IMR-90 (cell line): Measurements from ENCODE around the gene THUMPD2. TPM values are rescaled to one million over a fixed set of nuclear protein-coding genes. Genes with fewer than 3 reads are reported as not detected.

Source experiments
- ATAC-seq: fragments of 200-7000 bp; cut with Tn5 transposase; 2 replicates; pipeline ENCODE4 v1.9.1; 2020; ENCODE audit warnings: low read depth, mild to moderate bottlenecking, moderate library complexity
- BruUV-seq: library from RNA; stranded (reverse); fragments of 400-500 nt; replicated peaks from 2 replicates; lab custom pipeline; 2021; lab: Mats Ljungman, UMichigan
- CTCF ChIA-PET: fragments of 300-600 bp; formaldehyde crosslinking; extraction: SDS; loops from one replicate; lab custom pipeline; 2021; ENCODE audit warnings: antibody characterized with exemption; lab: Yijun Ruan, JAX
- POLR2A ChIA-PET: fragments of 300-600 bp; sonication (Branson Sonifier 250); formaldehyde crosslinking; loops from one replicate; lab custom pipeline; 2022; ENCODE audit warnings: antibody characterized with exemption; ENCODE audit not compliant: unreplicated experiment; lab: Charles Lee
- DNase-seq: peaks from one replicate; pipeline ENCODE4 v3.0.0; 2013
- H2AFZ ChIP-seq: replicated peaks from 2 replicates; pipeline ENCODE3; 2013; ENCODE audit warnings: low read length, mild to moderate bottlenecking; ENCODE audit not compliant: poor library complexity
- H2AK5ac ChIP-seq: 2 replicates; pipeline ENCODE4 v1.6.1; 2013; ENCODE audit warnings: low read depth, low read length, inconsistent platforms
- H2AK9ac ChIP-seq: replicated peaks from 2 replicates; pipeline ENCODE3; 2013; ENCODE audit warnings: mild to moderate bottlenecking, low read depth, low read length, moderate library complexity; ENCODE audit not compliant: poor library complexity
- H2BK120ac ChIP-seq: 2 replicates; pipeline ENCODE4 v1.6.1; 2013; ENCODE audit warnings: low read depth, low read length, inconsistent platforms
- H2BK15ac ChIP-seq: 3 replicates; pipeline ENCODE4 v1.6.1; 2013; ENCODE audit warnings: low read depth, low read length, inconsistent platforms
- H2BK20ac ChIP-seq: 2 replicates; pipeline ENCODE4 v1.6.1; 2013; ENCODE audit warnings: low read depth, mild to moderate bottlenecking, inconsistent platforms, low read length, moderate library complexity
- H2BK5ac ChIP-seq: 2 replicates; pipeline ENCODE4 v1.6.1; 2013; ENCODE audit warnings: mild to moderate bottlenecking, low read depth, low read length, inconsistent platforms; ENCODE audit not compliant: poor library complexity, severe bottlenecking
- H3K14ac ChIP-seq: replicated peaks from 2 replicates; pipeline ENCODE4 v1.6.1; 2013; ENCODE audit warnings: low read depth, low read length, inconsistent platforms
- H3K18ac ChIP-seq: 2 replicates; pipeline ENCODE4 v1.6.1; 2013; ENCODE audit warnings: low read depth, low read length, control low read depth
- H3K23ac ChIP-seq: 2 replicates; pipeline ENCODE4 v1.6.1; 2013; ENCODE audit warnings: low read depth, low read length, inconsistent platforms
- H3K27ac ChIP-seq: 2 replicates; pipeline ENCODE4 v1.5.1; 2013; ENCODE audit warnings: mild to moderate bottlenecking, control low read depth, low read length; ENCODE audit not compliant: insufficient read depth
- H3K27me3 ChIP-seq: 2 replicates; pipeline ENCODE4 v1.6.1; 2013; ENCODE audit warnings: low read length; ENCODE audit not compliant: control insufficient read depth, insufficient read depth
- H3K36me3 ChIP-seq: 2 replicates; pipeline ENCODE4 v1.6.1; 2013; ENCODE audit warnings: low read length, mixed read lengths; ENCODE audit not compliant: control insufficient read depth, insufficient read depth
- H3K4ac ChIP-seq: 2 replicates; pipeline ENCODE4 v1.6.1; 2013; ENCODE audit warnings: low read depth, low read length, inconsistent platforms
- H3K4me1 ChIP-seq: 2 replicates; pipeline ENCODE4 v1.6.1; 2013; ENCODE audit warnings: low read length, mixed read lengths; ENCODE audit not compliant: control insufficient read depth, insufficient read depth
- H3K4me2 ChIP-seq: 2 replicates; pipeline ENCODE4 v1.6.1; 2013; ENCODE audit warnings: low read depth, mild to moderate bottlenecking, control low read depth, low read length, moderate library complexity
- H3K4me3 ChIP-seq: 2 replicates; pipeline ENCODE4 v1.5.1; 2013; ENCODE audit warnings: low read depth, mild to moderate bottlenecking, control low read depth, low read length, moderate library complexity; ENCODE audit not compliant: insufficient read depth
- H3K56ac ChIP-seq: 2 replicates; pipeline ENCODE4 v1.6.1; 2013; ENCODE audit warnings: low read length, inconsistent platforms; ENCODE audit not compliant: insufficient read depth; ENCODE audit errors: extremely low read depth
- H3K79me1 ChIP-seq, 2 experiments: 2 replicates each; pipeline ENCODE4 v1.6.1; 2013; ENCODE audit warnings: low read length in 2 of 2, inconsistent platforms in 1 of 2, low read depth in 1 of 2
- H3K9ac ChIP-seq: 2 replicates; pipeline ENCODE4 v1.6.1; 2013; ENCODE audit warnings: low read depth, low read length, control low read depth
- H3K9me1 ChIP-seq: 2 replicates; pipeline ENCODE4 v1.6.1; 2013; ENCODE audit warnings: low read length, inconsistent platforms; ENCODE audit not compliant: insufficient read depth
- H3K9me3 ChIP-seq: 2 replicates; pipeline ENCODE4 v1.6.1; 2013; ENCODE audit warnings: low read length; ENCODE audit not compliant: control insufficient read depth, insufficient read depth
- H4K20me1 ChIP-seq: 2 replicates; pipeline ENCODE4 v1.6.1; 2013; ENCODE audit warnings: low read length, inconsistent platforms; ENCODE audit not compliant: insufficient read depth
- H4K5ac ChIP-seq: 2 replicates; pipeline ENCODE4 v1.6.1; 2013; ENCODE audit warnings: mild to moderate bottlenecking, low read depth, low read length, control low read depth
- H4K8ac ChIP-seq, 2 experiments: 2 replicates each; pipeline ENCODE4 v1.6.1; 2013; ENCODE audit warnings: low read depth in 2 of 2, low read length in 2 of 2, control low read depth in 1 of 2, inconsistent platforms in 1 of 2
- H4K91ac ChIP-seq: 2 replicates; pipeline ENCODE4 v1.6.1; 2013; ENCODE audit warnings: low read depth, low read length, inconsistent platforms; ENCODE audit not compliant: insufficient read depth
- BHLHE40 ChIP-seq: fragments of 150-350 bp; IDR thresholded peaks from 2 replicates; pipeline ENCODE4 v1.6.1; 2016; ENCODE audit warnings: mild to moderate bottlenecking, low read depth, low read length
- CEBPB ChIP-seq: IDR thresholded peaks from 2 replicates; pipeline ENCODE4 v1.6.1; 2012; ENCODE audit warnings: low read depth, low read length, improper control_type of control experiment
- CHD1 ChIP-seq: IDR thresholded peaks from 2 replicates; pipeline ENCODE4 v1.6.1; 2012; ENCODE audit warnings: low read depth, low read length, improper control_type of control experiment
- CTCF ChIP-seq: conservative IDR thresholded peaks from 2 replicates; pipeline ENCODE4 v1.5.1; 2012; ENCODE audit warnings: mild to moderate bottlenecking, low read depth, low read length, improper control_type of control experiment
- ELK1 ChIP-seq: fragments of 150-350 bp; IDR thresholded peaks from 2 replicates; pipeline ENCODE4 v1.6.1; 2016; ENCODE audit warnings: low read depth, mild to moderate bottlenecking, low read length, moderate library complexity, borderline replicate concordance
- FOS ChIP-seq: fragments of 150-350 bp; IDR thresholded peaks from 2 replicates; pipeline ENCODE4 v1.6.1; 2016; ENCODE audit warnings: low read depth, low read length
- MAFK ChIP-seq: IDR thresholded peaks from 2 replicates; pipeline ENCODE4 v1.6.1; 2012; ENCODE audit warnings: low read depth, low read length, improper control_type of control experiment
- MAZ ChIP-seq: IDR thresholded peaks from 2 replicates; pipeline ENCODE4 v1.6.1; 2012; ENCODE audit warnings: low read depth, mild to moderate bottlenecking, low read length, improper control_type of control experiment, moderate library complexity, borderline replicate concordance
- MXI1 ChIP-seq: IDR thresholded peaks from 2 replicates; pipeline ENCODE4 v1.6.1; 2012; ENCODE audit warnings: low read depth, mild to moderate bottlenecking, low read length, moderate library complexity, borderline replicate concordance
- NFE2L2 ChIP-seq: fragments of 150-350 bp; IDR thresholded peaks from 2 replicates; pipeline ENCODE4 v1.6.1; 2016; ENCODE audit warnings: low read depth, mild to moderate bottlenecking, low read length
- POLR2A ChIP-seq: IDR thresholded peaks from 2 replicates; pipeline ENCODE4 v1.6.1; 2012; ENCODE audit warnings: mild to moderate bottlenecking, low read depth, low read length
- RAD21 ChIP-seq: IDR thresholded peaks from 2 replicates; pipeline ENCODE4 v1.6.1; 2012; ENCODE audit warnings: low read length, improper control_type of control experiment
- RCOR1 ChIP-seq: IDR thresholded peaks from 2 replicates; pipeline ENCODE4 v1.6.1; 2012; ENCODE audit warnings: mild to moderate bottlenecking, low read length, improper control_type of control experiment; ENCODE audit not compliant: insufficient replicate concordance
- RFX5 ChIP-seq: IDR thresholded peaks from 2 replicates; pipeline ENCODE4 v1.8.0; 2012; ENCODE audit warnings: low read depth, mild to moderate bottlenecking, low read length, moderate library complexity
- SMC3 ChIP-seq: fragments of 150-350 bp; IDR thresholded peaks from 2 replicates; pipeline ENCODE4 v1.6.1; 2016; ENCODE audit warnings: low read depth, mild to moderate bottlenecking, antibody characterized with exemption, low read length, moderate library complexity
- USF2 ChIP-seq: fragments of 150-350 bp; IDR thresholded peaks from 2 replicates; pipeline ENCODE4 v1.6.1; 2017; ENCODE audit warnings: mild to moderate bottlenecking, antibody characterized with exemption, low read length, low read depth
- WGBS, 2 experiments: methylation state at CpG; one replicate each; pipeline versions ENCODE4 v1.1.5 to v1.1.7; 2013; ENCODE audit warnings: missing lambda C conversion rate in 2 of 2; ENCODE audit not compliant: insufficient read length in 1 of 2; ENCODE audit errors: extremely low coverage in 2 of 2; 5-methylcytosine and 5-hydroxymethylcytosine counted together
- dilution Hi-C: fragments of 300-500 bp; cut with HindIII; formaldehyde crosslinking; loops from one replicate; pipeline ENCODE4 v1.14.3; 2018; ENCODE audit warnings: low sequenced_read_pairs; ENCODE audit not compliant: unreplicated experiment
- in situ Hi-C: fragments of 300-500 bp; cut with MboI; formaldehyde crosslinking; loops from 3 replicates; pipeline ENCODE4 v1.14.3; 2019; ENCODE audit warnings: low sequenced_read_pairs, inconsistent platforms, mixed read lengths
- intact Hi-C: fragments of 100-400 bp; cut with micrococcal nuclease; formaldehyde crosslinking; loops from 2 replicates; pipeline ENCODE4 v1.10.0; 2022
- polyA plus RNA-seq, 3 experiments: library from polyadenylated mRNA; depleted of rRNA; stranded (reverse); fragments of >200 nt; gene quantifications; 2 replicates each; pipeline ENCODE4 v1.2.3, GENCODE V29; 2012; ENCODE audit warnings: low replicate concordance in 1 of 3
- total RNA-seq: library from RNA; depleted of rRNA; stranded (reverse); fragments of >200 nt; gene quantifications from 2 replicates; pipeline ENCODE4 v1.2.3, GENCODE V29; 2012

THUMPD2 gene
- total and polyA plus RNA-seq, 2 of the 4 experiments (the other 2 are of a cell fraction): 4.8 to 7.0 TPM

GRCh38 chr2:39710807-39711206 is 68.3 kb downstream of the THUMPD2 start:
- Histone ChIP-seq H2AFZ (no peak overlapping the region), H2AK5ac (no peak overlapping the region), H4K8ac (no peak overlapping the region), H4K20me1 (no peaks in the 10 kb centered on the region), H3K79me1 (no peaks in the 10 kb centered on the region), H3K9ac (no peak overlapping the region), H4K5ac (no peak overlapping the region), H3K4me3 (no peak overlapping the region), H3K23ac (no peak overlapping the region), H2AK9ac (no peak overlapping the region), H2BK15ac (no peak overlapping the region), H2BK120ac (no peak overlapping the region), H3K4me1 (no peaks in the 10 kb centered on the region), H3K9me1 (no peaks in the 10 kb centered on the region), H3K4me2 (no peak overlapping the region), H3K14ac (no peak overlapping the region), H3K18ac (no peak overlapping the region), H3K36me3 (no peaks in the 10 kb centered on the region), H3K56ac (no peak overlapping the region), H3K4ac (no peak overlapping the region), H4K91ac (no peak overlapping the region), H2BK20ac (no peak overlapping the region), H3K9me3 (no peaks in the 10 kb centered on the region), H3K27ac (no peak overlapping the region), H3K27me3 (no peaks in the 10 kb centered on the region), H2BK5ac (no peak overlapping the region)
- DNase-seq (no peak), ATAC-seq (no peak)
- ChIA-PET POLR2A (no interaction called here), CTCF (no interaction called here)
- WGBS, 2 experiments: 60% methylated on average over 2 of the region's 3 CpGs; no CpG with 5 or more reads in 1 of the 2 experiments
- in situ Hi-C loops (no loop called here), intact Hi-C loops (no loop called here), dilution Hi-C loops (no loop called here)
- no TSS peak for BruUV-seq
- TF ChIP-seq RFX5 (no peak), BHLHE40 (no peak), POLR2A (no peak), CEBPB (no peak), RCOR1 (no peak), CHD1 (no peak), NFE2L2 (no peak), SMC3 (no peak), FOS (no peak), USF2 (no peak), RAD21 (no peak), MAFK (no peak), MAZ (no peak), ELK1 (no peak), CTCF (no peak), MXI1 (no peak)
